Endodermal cell (in vitro differentiated cells): ENCODE measurements around the gene CACHD1. TPM values are rescaled to one million over a fixed set of nuclear protein-coding genes. Genes with fewer than 3 reads are reported as not detected.

Experiments
- DNase-seq: peaks from one replicate; pipeline ENCODE4 v3.0.0-alpha.2; 2017
- H3K27ac ChIP-seq: 2 replicates; pipeline ENCODE4 v1.5.1; 2013; ENCODE audit warnings: mild to moderate bottlenecking, low read depth, low read length, moderate library complexity
- H3K27me3 ChIP-seq: 2 replicates; pipeline ENCODE4 v1.6.1; 2013; ENCODE audit warnings: mild to moderate bottlenecking, low read length, moderate library complexity; ENCODE audit not compliant: insufficient read depth, control insufficient read depth, poor library complexity, severe bottlenecking
- H3K36me3 ChIP-seq: 2 replicates; pipeline ENCODE4 v1.7.0; 2013; ENCODE audit warnings: mild to moderate bottlenecking, low read length, moderate library complexity; ENCODE audit not compliant: control insufficient read depth, insufficient read depth
- H3K4me1 ChIP-seq: one replicate; pipeline ENCODE4 v1.7.0; 2013; ENCODE audit warnings: low read length; ENCODE audit not compliant: control insufficient read depth, insufficient read depth
- H3K4me3 ChIP-seq: 2 replicates; pipeline ENCODE4 v1.5.1; 2013; ENCODE audit warnings: mild to moderate bottlenecking, low read length, moderate library complexity
- H3K9ac ChIP-seq: 2 replicates; pipeline ENCODE4 v1.6.1; 2013; ENCODE audit warnings: mild to moderate bottlenecking, low read length, moderate library complexity; ENCODE audit not compliant: poor library complexity, severe bottlenecking; ENCODE audit errors: extremely low read depth
- H3K9me3 ChIP-seq: 2 replicates; pipeline ENCODE4 v1.6.1; 2013; ENCODE audit warnings: mild to moderate bottlenecking, low read length, moderate library complexity; ENCODE audit not compliant: control insufficient read depth
- H3K27ac Mint-ChIP-seq: 2 replicates; pipeline ENCODE4 v1.8.0; 2020; ENCODE audit warnings: mixed read lengths
- H3K27me3 Mint-ChIP-seq: 2 replicates; pipeline ENCODE4 v1.8.0; 2021; ENCODE audit warnings: mild to moderate bottlenecking, mixed read lengths; ENCODE audit not compliant: insufficient read depth
- H3K36me3 Mint-ChIP-seq: 2 replicates; pipeline ENCODE4 v1.8.0; 2020; ENCODE audit warnings: low read depth, mixed read lengths
- H3K4me1 Mint-ChIP-seq: 2 replicates; pipeline ENCODE4 v1.8.0; 2020; ENCODE audit warnings: mixed read lengths
- H3K4me3 Mint-ChIP-seq: 2 replicates; pipeline ENCODE4 v1.8.0; 2020; ENCODE audit warnings: mild to moderate bottlenecking, moderate library complexity, mixed read lengths
- H3K9me3 Mint-ChIP-seq: 2 replicates; pipeline ENCODE4 v1.8.0; 2020; ENCODE audit warnings: mild to moderate bottlenecking, mixed read lengths
- CTCF ChIP-seq: fragments of 200-600 bp; sonication (generic); conservative IDR thresholded peaks from 2 replicates; pipeline ENCODE4 v1.5.0; 2021; ENCODE audit warnings: antibody characterized with exemption, mild to moderate bottlenecking
- WGBS, 2 experiments: methylation state at CpG; one replicate each; pipeline versions ENCODE4 v1.1.5 to v1.1.7; 2013; ENCODE audit warnings: missing lambda C conversion rate in 2 of 2, mixed read lengths in 1 of 2; ENCODE audit not compliant: insufficient coverage in 1 of 2, insufficient read length in 1 of 2; 5-methylcytosine and 5-hydroxymethylcytosine counted together
- total RNA-seq, 2 donors: library from RNA; stranded (reverse); fragmentation: NEBNext Ultra II Directional in 1 of 2; extraction: Animal tissue kit (Norgen Biotek cat#: 25700) in 1 of 2; gene quantifications; 2 replicates in 1 of 2; 3 replicates in 1 of 2; pipeline ENCODE4 v1.2.1, GENCODE V29; 2021

CACHD1 gene
- total RNA-seq, 2 donors from 2014 or later = 29.2 to 40.7 TPM

GRCh38 chr1:64451440-64451839 lies 18.5 kb upstream of the CACHD1 start:
- H3K27ac Mint-ChIP-seq = no peak overlapping the region
- Histone ChIP-seq H3K4me1 (peaks cover 17% of the 10 kb centered on the region), H3K4me3 (no peak overlapping the region), H3K9ac (no peak overlapping the region), H3K9me3 (no peaks in the 10 kb centered on the region), H3K27me3 (peaks cover 92% of the 10 kb centered on the region), H3K36me3 (no peaks in the 10 kb centered on the region), H3K27ac (no peak overlapping the region)
- no peak overlapping the region for H3K4me3 Mint-ChIP-seq
- DNase-seq = no peak
- no peaks in the 10 kb centered on the region for H3K36me3 Mint-ChIP-seq
- 75% methylated on average over 1 of the region's 1 CpG; no CpG with 5 or more reads in 1 of the 2 experiments for WGBS, 2 experiments
- H3K9me3 Mint-ChIP-seq = no peaks in the 10 kb centered on the region
- peaks cover 41% of the 10 kb centered on the region for H3K4me1 Mint-ChIP-seq
- TF ChIP-seq CTCF = no peak
- H3K27me3 Mint-ChIP-seq = peaks cover 65% of the 10 kb centered on the region

GRCh38 chr1:64453688-64454087 lies 16.2 kb upstream of the CACHD1 start:
- no peak overlapping the region for H3K27ac Mint-ChIP-seq
- Histone ChIP-seq H3K9ac (no peak overlapping the region), H3K4me3 (no peak overlapping the region), H3K27ac (no peak overlapping the region), H3K9me3 (no peaks in the 10 kb centered on the region), H3K4me1 (peaks cover 13% of the 10 kb centered on the region), H3K36me3 (no peaks in the 10 kb centered on the region), H3K27me3 (peaks cover 93% of the 10 kb centered on the region)
- no peak for DNase-seq
- H3K9me3 Mint-ChIP-seq = no peaks in the 10 kb centered on the region
- TF ChIP-seq CTCF = no peak
- H3K4me1 Mint-ChIP-seq = peaks cover 30% of the 10 kb centered on the region
- H3K36me3 Mint-ChIP-seq = no peaks in the 10 kb centered on the region
- no peak overlapping the region for H3K4me3 Mint-ChIP-seq
- WGBS, 2 experiments = 82 to 91% methylated on average over 3 of the region's 3 CpGs
- peaks cover 65% of the 10 kb centered on the region for H3K27me3 Mint-ChIP-seq

GRCh38 chr1:64458915-64459314 lies 11.0 kb upstream of the CACHD1 start:
- Histone ChIP-seq H3K27ac (no peak overlapping the region), H3K4me3 (no peak overlapping the region), H3K27me3 (peaks cover 70% of the 10 kb centered on the region), H3K4me1 (peaks cover 9% of the 10 kb centered on the region), H3K9me3 (no peaks in the 10 kb centered on the region), H3K9ac (no peak overlapping the region), H3K36me3 (no peaks in the 10 kb centered on the region)
- 90 to 91% methylated on average over 1 of the region's 1 CpG for WGBS, 2 experiments
- Mint-ChIP-seq H3K36me3 (no peaks in the 10 kb centered on the region), H3K4me1 (peaks cover 9% of the 10 kb centered on the region), H3K27me3 (peaks cover 66% of the 10 kb centered on the region), H3K9me3 (no peaks in the 10 kb centered on the region), H3K27ac (no peak overlapping the region), H3K4me3 (no peak overlapping the region)
- DNase-seq = no peak
- TF ChIP-seq CTCF = no peak
